GM23338 (cell line): Measurements from ENCODE around the gene NUDT5. TPM values are rescaled to one million over a fixed set of nuclear protein-coding genes. Genes with fewer than 3 reads are reported as not detected.
"Not testable (repeated sequence)": the region's sequence is repeated elsewhere in the genome, so short reads cannot be mapped to it uniquely, and the experiment has no call there.

Source experiments
- ATAC-seq: fragments of 200-7000 bp; cut with Tn5 transposase; 3 replicates; pipeline ENCODE4 v1.9.1; 2020
- DNase-seq: peaks from one replicate; pipeline ENCODE4 v3.0.0-alpha.2; 2015; ENCODE audit warnings: low spot score
- H2AFZ ChIP-seq: fragments of 200-600 bp; sonication (generic); 2 replicates; pipeline ENCODE4 v1.8.0; 2016; ENCODE audit warnings: antibody characterized with exemption, mild to moderate bottlenecking, moderate library complexity
- H3F3A ChIP-seq: fragments of 200-600 bp; sonication (generic); replicated peaks from 2 replicates; pipeline ENCODE4 v1.8.0; 2017; ENCODE audit warnings: antibody characterized with exemption, mixed run types, low read depth
- H3K27ac ChIP-seq: fragments of 200-600 bp; sonication (generic); 2 replicates; pipeline ENCODE4 v1.6.1; 2016; ENCODE audit warnings: low read depth
- H3K27me3 ChIP-seq: fragments of 200-600 bp; sonication (generic); 2 replicates; pipeline ENCODE4 v1.8.0; 2016; ENCODE audit warnings: mild to moderate bottlenecking, mixed run types, moderate library complexity; ENCODE audit not compliant: insufficient read depth
- H3K36me3 ChIP-seq: fragments of 200-600 bp; sonication (generic); 2 replicates; pipeline ENCODE4 v1.8.0; 2016; ENCODE audit warnings: mild to moderate bottlenecking; ENCODE audit not compliant: insufficient read depth
- H3K4me1 ChIP-seq: fragments of 200-600 bp; sonication (generic); 2 replicates; pipeline ENCODE4 v1.8.0; 2016; ENCODE audit warnings: mild to moderate bottlenecking, moderate library complexity; ENCODE audit not compliant: insufficient read depth
- H3K4me2 ChIP-seq: fragments of 200-600 bp; sonication (generic); 2 replicates; pipeline ENCODE4 v1.7.1; 2017; ENCODE audit warnings: mixed run types
- H3K4me3 ChIP-seq: fragments of 200-600 bp; sonication (generic); 2 replicates; pipeline ENCODE4 v1.6.1; 2016; ENCODE audit warnings: mixed run types
- H3K79me2 ChIP-seq: fragments of 200-600 bp; sonication (generic); replicated peaks from 2 replicates; pipeline ENCODE4 v1.8.0; 2017; ENCODE audit warnings: mild to moderate bottlenecking; ENCODE audit not compliant: insufficient read depth
- H3K9me2 ChIP-seq: fragments of 200-600 bp; sonication (generic); 2 replicates; pipeline ENCODE4 v1.8.0; 2017; ENCODE audit not compliant: insufficient read depth
- H4K20me1 ChIP-seq: fragments of 200-600 bp; sonication (generic); replicated peaks from 2 replicates; pipeline ENCODE4 v1.8.0; 2017; ENCODE audit warnings: mild to moderate bottlenecking; ENCODE audit not compliant: insufficient read depth
- H3K27ac Mint-ChIP-seq: 2 replicates; pipeline ENCODE4 v1.8.0; 2020; ENCODE audit warnings: inconsistent platforms, mild to moderate bottlenecking, moderate library complexity, mixed read lengths
- H3K27me3 Mint-ChIP-seq: 3 replicates; pipeline ENCODE4 v1.8.0; 2022; ENCODE audit warnings: low read depth, mild to moderate bottlenecking, moderate library complexity, mixed read lengths, inconsistent platforms; ENCODE audit not compliant: insufficient read depth, poor library complexity
- H3K36me3 Mint-ChIP-seq: 3 replicates; pipeline ENCODE4 v1.8.0; 2021; ENCODE audit warnings: low read depth, mild to moderate bottlenecking, inconsistent platforms, moderate library complexity, mixed read lengths
- H3K4me1 Mint-ChIP-seq: 3 replicates; pipeline ENCODE4 v1.8.0; 2020; ENCODE audit warnings: mild to moderate bottlenecking, inconsistent platforms, mixed read lengths
- H3K4me3 Mint-ChIP-seq: 3 replicates; pipeline ENCODE4 v1.8.0; 2021; ENCODE audit warnings: moderate library complexity, mild to moderate bottlenecking, inconsistent platforms, mixed read lengths
- H3K9me3 Mint-ChIP-seq: 3 replicates; pipeline ENCODE4 v1.8.0; 2020; ENCODE audit warnings: moderate library complexity, mild to moderate bottlenecking, inconsistent platforms, mixed read lengths
- CREB1 ChIP-seq: fragments of 250-450 bp; sonication (Bioruptor Pico); IDR thresholded peaks from 2 replicates; pipeline ENCODE4 v1.5.0; 2020; ENCODE audit warnings: low read depth, mild to moderate bottlenecking, moderate library complexity
- ETS1 ChIP-seq: IDR thresholded peaks from 2 replicates; pipeline ENCODE4 v1.6.1; 2016; ENCODE audit warnings: antibody characterized with exemption
- EZH2 ChIP-seq: fragments of 200-600 bp; sonication (generic); IDR thresholded peaks from one replicate; pipeline ENCODE4 v1.8.0; 2017; ENCODE audit warnings: antibody characterized with exemption, mild to moderate bottlenecking, low read depth; ENCODE audit not compliant: unreplicated experiment
- EZH2phosphoT487 ChIP-seq: fragments of 200-600 bp; sonication (generic); IDR thresholded peaks from one replicate; pipeline ENCODE4 v1.8.1; 2018; ENCODE audit warnings: antibody characterized with exemption; ENCODE audit not compliant: unreplicated experiment
- NANOG ChIP-seq: IDR thresholded peaks from 2 replicates; pipeline ENCODE4 v1.6.1; 2016; ENCODE audit warnings: antibody characterized with exemption, borderline replicate concordance
- POLR2AphosphoS5 ChIP-seq: IDR thresholded peaks from 2 replicates; pipeline ENCODE4 v1.6.1; 2016; ENCODE audit warnings: antibody characterized with exemption, low read depth
- STAT1 ChIP-seq: IDR thresholded peaks from one replicate; pipeline ENCODE4 v1.6.1; 2016; ENCODE audit warnings: antibody characterized with exemption; ENCODE audit not compliant: unreplicated experiment
- ZNF114 ChIP-seq: fragments of 250-450 bp; sonication (Bioruptor Pico); IDR thresholded peaks from 2 replicates; pipeline ENCODE4 v1.5.0; 2020; ENCODE audit warnings: mild to moderate bottlenecking, moderate library complexity
- ZNF462 ChIP-seq: fragments of 250-450 bp; sonication (Bioruptor Pico); IDR thresholded peaks from 2 replicates; pipeline ENCODE4 v1.5.0; 2020; ENCODE audit warnings: mild to moderate bottlenecking, moderate library complexity
- polyA plus RNA-seq: library from polyadenylated mRNA; unstranded; fragments of >200 nt; fragmentation: Nextera tagmentation; extraction: Ambion mirVana; gene quantifications from 2 replicates; pipeline ENCODE4 v1.2.1, GENCODE V29; 2016
- total RNA-seq: library from RNA; depleted of rRNA; stranded (reverse); fragments of >200 nt; shearing (Covaris generic); gene quantifications from 2 replicates; pipeline ENCODE4 v1.2.3, GENCODE V29; 2014

NUDT5 gene
- total and polyA plus RNA-seq, 2 experiments from 2014 or later = 94.3 to 255 TPM

- no peak for DNase-seq
- Mint-ChIP-seq H3K9me3 (no peaks in the 10 kb centered on the region), H3K4me3 (no peak overlapping the region), H3K36me3 (peaks cover 57% of the 10 kb centered on the region), H3K4me1 (peaks cover 21% of the 10 kb centered on the region), H3K27ac (no peak overlapping the region), H3K27me3 (peaks cover 2% of the 10 kb centered on the region)
- H3K27me3 ChIP-seq = no peaks in the 10 kb centered on the region
- no peak for TF ChIP-seq ETS1
- TF ChIP-seq POLR2AphosphoS5 = no peak
- TF ChIP-seq STAT1 = no peak
- peaks cover 53% of the 10 kb centered on the region for H3K36me3 ChIP-seq
- peaks cover 17% of the 10 kb centered on the region for H3K4me1 ChIP-seq
- H2AFZ ChIP-seq = no peak overlapping the region
- H3K4me3 ChIP-seq = no peak overlapping the region
- peaks cover 3% of the 10 kb centered on the region; the same call in 1 of the 2 replicates for H4K20me1 ChIP-seq
- no peaks in the 10 kb centered on the region for H3K79me2 ChIP-seq
- no peak for ATAC-seq
- no peak overlapping the region for H3K27ac ChIP-seq
- H3K4me2 ChIP-seq = no peak overlapping the region
- no peaks in the 10 kb centered on the region for H3K9me2 ChIP-seq
- H3F3A ChIP-seq = 0 out of 2 replicates have a peak, but pooled peaks cover 2% of the 10 kb centered on the region
Measured at GRCh38 chr10:12177642-12178041, 18.0 kb downstream of the NUDT5 start.

- peaks cover 62% of the 10 kb centered on the region for H3K36me3 Mint-ChIP-seq
- H3K27ac Mint-ChIP-seq, DNase-seq, H3K9me2 ChIP-seq, H3K4me3 ChIP-seq, ATAC-seq, H3F3A ChIP-seq, H3K27me3 ChIP-seq, H3K27ac ChIP-seq, H4K20me1 ChIP-seq, H3K4me3 Mint-ChIP-seq, H2AFZ ChIP-seq, H3K27me3 Mint-ChIP-seq, H3K79me2 ChIP-seq, H3K4me1 ChIP-seq, H3K9me3 Mint-ChIP-seq, H3K4me1 Mint-ChIP-seq, H3K4me2 ChIP-seq: not testable (repeated sequence)
- peaks cover 43% of the 10 kb centered on the region for H3K36me3 ChIP-seq
Measured at GRCh38 chr10:12171512-12171911, 24.2 kb downstream of the NUDT5 start.

- Mint-ChIP-seq H3K27ac (no peak overlapping the region), H3K4me3 (no peak overlapping the region), H3K9me3 (no peaks in the 10 kb centered on the region), H3K4me1 (no peaks in the 10 kb centered on the region), H3K36me3 (peaks cover 36% of the 10 kb centered on the region), H3K27me3 (no peaks in the 10 kb centered on the region)
- Histone ChIP-seq H3K4me3 (no peak overlapping the region), H3F3A (no peaks in the 10 kb centered on the region; the same call in 1 of the 2 replicates), H3K4me1 (no peaks in the 10 kb centered on the region), H3K79me2 (no peaks in the 10 kb centered on the region), H3K36me3 (peaks cover 24% of the 10 kb centered on the region), H3K4me2 (no peak overlapping the region), H3K9me2 (no peaks in the 10 kb centered on the region), H3K27me3 (no peaks in the 10 kb centered on the region), H4K20me1 (0 out of 2 replicates have a peak, but pooled peaks cover 3% of the 10 kb centered on the region), H2AFZ (no peak overlapping the region), H3K27ac (no peak overlapping the region)
- ATAC-seq (no peak), DNase-seq (no peak)
- TF ChIP-seq ZNF114 (CRISPR knock-in tag) (no peak), EZH2phosphoT487 (no peak), EZH2 (no peak), CREB1 (no peak), ZNF462 (CRISPR knock-in tag) (no peak), STAT1 (no peak), NANOG (no peak), POLR2AphosphoS5 (no peak)
Measured at GRCh38 chr10:12165999-12166775, 29.5 kb downstream of the NUDT5 start.
